B cell (primary cell): ENCODE results near the gene CDC42BPA. TPM values are rescaled to one million over a fixed set of nuclear protein-coding genes. Genes with fewer than 3 reads are reported as not detected.
"Not testable (repeated sequence)": the region's sequence is repeated elsewhere in the genome, so short reads cannot be mapped to it uniquely, and the experiment has no call there.

Experiments
- ATAC-seq: fragments of 200-7000 bp; cut with Tn5 transposase; one replicate; pipeline ENCODE4 v1.10.0; 2021; ENCODE audit warnings: low read depth, mild to moderate bottlenecking, moderate number of reproducible peaks, moderate library complexity
- CTCF ChIA-PET: fragments of 350-600 bp; sonication (Branson Sonifier 250); formaldehyde crosslinking; loops from one replicate; lab custom pipeline; 2021; ENCODE audit warnings: antibody characterized with exemption, inconsistent platforms; lab: Charles Lee
- POLR2A ChIA-PET: fragments of 350-600 bp; sonication (Branson Sonifier 250); formaldehyde crosslinking; loops from one replicate; lab custom pipeline; 2021; ENCODE audit warnings: antibody characterized with exemption; lab: Charles Lee
- DNase-seq: peaks from one replicate; pipeline ENCODE4 v3.0.0; 2013
- H2AFZ ChIP-seq: 2 replicates; pipeline ENCODE4 v1.6.1; 2012; ENCODE audit warnings: mild to moderate bottlenecking, low read depth, low read length; ENCODE audit not compliant: insufficient read depth, poor library complexity, severe bottlenecking
- H3K27ac ChIP-seq, 2 donors: 1 replicate in 1 of 2; 2 replicates in 1 of 2; pipeline ENCODE4 v1.5.1; 2012 to 2013; ENCODE audit warnings: low read length in 2 of 2, mild to moderate bottlenecking in 2 of 2, moderate library complexity in 1 of 2
- H3K27me3 ChIP-seq, 4 experiments: fragments of 200-600 bp in 1 of 4; sonication (generic) in 1 of 4; replicated peaks in 1 of 4; 1 replicate in 2 of 4; 2 replicates in 2 of 4; pipeline versions ENCODE4 v1.6.1 to v1.7.0; 2013 to 2016; ENCODE audit warnings: low read length in 3 of 4, mild to moderate bottlenecking in 2 of 4, mixed read lengths in 1 of 4, moderate library complexity in 1 of 4; ENCODE audit not compliant: insufficient read depth in 4 of 4, control insufficient read depth in 3 of 4; ENCODE audit errors: control extremely low read depth in 1 of 4
- H3K36me3 ChIP-seq, 2 experiments: replicated peaks in 1 of 2; 1 replicate in 1 of 2; 2 replicates in 1 of 2; pipeline versions ENCODE4 v1.6.1 to v1.7.1; 2013; ENCODE audit warnings: low read length in 1 of 2; ENCODE audit not compliant: insufficient read depth in 2 of 2, control insufficient read depth in 1 of 2; ENCODE audit errors: control extremely low read depth in 1 of 2, extremely low read depth in 1 of 2
- H3K4me1 ChIP-seq, 2 donors: fragments of 200-600 bp in 1 of 2; sonication (generic) in 1 of 2; 1 replicate in 1 of 2; 2 replicates in 1 of 2; pipeline versions ENCODE4 v1.5.1 to v1.6.1; 2013 to 2017; ENCODE audit warnings: low read length in 2 of 2; ENCODE audit not compliant: control insufficient read depth in 2 of 2, insufficient read depth in 2 of 2
- H3K4me2 ChIP-seq: replicated peaks from 2 replicates; pipeline ENCODE3; 2012; ENCODE audit warnings: mild to moderate bottlenecking, low read depth, low read length; ENCODE audit not compliant: poor library complexity, severe bottlenecking
- H3K4me3 ChIP-seq, 5 experiments: fragments of 200-600 bp in 1 of 5; sonication (generic) in 1 of 5; 1 replicate in 3 of 5; 2 replicates in 2 of 5; pipeline versions ENCODE4 v1.5.1 to v1.7.0; 2011 to 2016; ENCODE audit warnings: low read length in 4 of 5, mild to moderate bottlenecking in 4 of 5, low read depth in 2 of 5, control low read depth in 1 of 5, moderate library complexity in 1 of 5; ENCODE audit not compliant: insufficient read depth in 1 of 5; ENCODE audit errors: control extremely low read depth in 1 of 5, extremely low read depth in 1 of 5
- H3K79me2 ChIP-seq: fragments of 200-600 bp; sonication (generic); one replicate; pipeline ENCODE4 v1.6.0; 2016; ENCODE audit warnings: low read length; ENCODE audit not compliant: control insufficient read depth, insufficient read depth
- H3K9ac ChIP-seq: fragments of 200-600 bp; sonication (generic); 2 replicates; pipeline ENCODE4 v1.6.1; 2017; ENCODE audit warnings: mild to moderate bottlenecking, low read length, moderate library complexity
- H3K9me3 ChIP-seq, 3 donors: one replicate each; pipeline versions ENCODE4 v1.6.1 to v1.7.1; 2013; ENCODE audit warnings: low read length in 2 of 3; ENCODE audit not compliant: control insufficient read depth in 2 of 3, insufficient read depth in 1 of 3; ENCODE audit errors: control extremely low read depth in 1 of 3
- H4K20me1 ChIP-seq: 2 replicates; pipeline ENCODE4 v1.6.0; 2012; ENCODE audit warnings: mild to moderate bottlenecking, low read length; ENCODE audit not compliant: insufficient read depth, control insufficient read depth, poor library complexity, severe bottlenecking
- H3K27ac Mint-ChIP-seq: one replicate; pipeline ENCODE4 v1.8.0; 2021; ENCODE audit warnings: mixed read lengths
- H3K27me3 Mint-ChIP-seq: one replicate; pipeline ENCODE4 v1.8.0; 2021; ENCODE audit warnings: mixed read lengths
- H3K4me1 Mint-ChIP-seq: one replicate; pipeline ENCODE4 v1.8.0; 2021; ENCODE audit warnings: mixed read lengths
- H3K4me3 Mint-ChIP-seq: one replicate; pipeline ENCODE4 v1.8.0; 2021; ENCODE audit warnings: mixed read lengths
- H3K9me3 Mint-ChIP-seq: one replicate; pipeline ENCODE4 v1.8.0; 2022; ENCODE audit warnings: mixed read lengths; ENCODE audit not compliant: insufficient read depth
- EZH2 ChIP-seq: IDR thresholded peaks from 2 replicates; pipeline ENCODE4 v1.6.1; 2012; ENCODE audit warnings: borderline replicate concordance, low read depth, mild to moderate bottlenecking, moderate library complexity, low read length; ENCODE audit not compliant: insufficient read depth, poor library complexity, severe bottlenecking
- WGBS: methylation state at CpG from one replicate; pipeline ENCODE4 v1.1.5; 2013; ENCODE audit warnings: missing lambda C conversion rate; ENCODE audit not compliant: insufficient coverage; 5-methylcytosine and 5-hydroxymethylcytosine counted together
- intact Hi-C: fragments of 100-400 bp; cut with micrococcal nuclease; formaldehyde crosslinking; loops from one replicate; pipeline ENCODE4 v1.10.0; 2022
- polyA plus RNA-seq: library from polyadenylated mRNA; depleted of rRNA; stranded (reverse); fragments of >200 nt; gene quantifications from 2 replicates; pipeline ENCODE4 v1.2.3, GENCODE V29; 2012
- total RNA-seq, 2 donors: library from RNA; stranded (reverse); fragments of 120-200 nt in 1 of 2; gene quantifications; 1 replicate in 1 of 2; 2 replicates in 1 of 2; pipeline versions ENCODE4 v1.2.3 to v1.2.4, GENCODE V29; 2013 to 2022
- TF ChIP-seq, protein P1 (sequence below): fragments of 200-600 bp; IDR thresholded peaks from one replicate; pipeline ENCODE4 v1.8.0; 2022; ENCODE audit warnings: antibody characterized with exemption, mild to moderate bottlenecking

Gene CDC42BPA
- total and polyA plus RNA-seq, 2 donors (not counting 1 experiment from before 2014, with no cell fraction given) = 0.04 to 0.69 TPM

DNA sequence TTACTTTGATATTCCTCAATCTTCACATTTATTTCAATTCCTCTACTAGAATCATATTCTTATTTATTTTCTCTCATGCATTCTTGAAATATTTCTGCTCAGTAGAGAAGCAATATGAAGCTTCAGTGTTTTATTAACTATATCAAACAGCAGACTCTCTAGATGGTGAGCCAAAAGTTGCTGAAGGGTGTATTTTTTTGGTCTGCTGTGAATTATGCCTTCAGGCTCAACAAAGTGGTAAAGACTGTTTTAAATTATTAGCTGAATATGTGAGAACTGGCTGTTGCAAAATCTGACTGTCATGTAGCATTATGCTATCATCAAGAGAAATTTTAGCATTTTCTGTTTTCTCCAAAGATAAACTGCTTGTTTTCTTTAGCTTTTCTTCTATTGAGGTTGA lies 24.9 kb upstream of the CDC42BPA start:
- H3K9ac ChIP-seq = no peak overlapping the region
- TF ChIP-seq, protein P1, sequence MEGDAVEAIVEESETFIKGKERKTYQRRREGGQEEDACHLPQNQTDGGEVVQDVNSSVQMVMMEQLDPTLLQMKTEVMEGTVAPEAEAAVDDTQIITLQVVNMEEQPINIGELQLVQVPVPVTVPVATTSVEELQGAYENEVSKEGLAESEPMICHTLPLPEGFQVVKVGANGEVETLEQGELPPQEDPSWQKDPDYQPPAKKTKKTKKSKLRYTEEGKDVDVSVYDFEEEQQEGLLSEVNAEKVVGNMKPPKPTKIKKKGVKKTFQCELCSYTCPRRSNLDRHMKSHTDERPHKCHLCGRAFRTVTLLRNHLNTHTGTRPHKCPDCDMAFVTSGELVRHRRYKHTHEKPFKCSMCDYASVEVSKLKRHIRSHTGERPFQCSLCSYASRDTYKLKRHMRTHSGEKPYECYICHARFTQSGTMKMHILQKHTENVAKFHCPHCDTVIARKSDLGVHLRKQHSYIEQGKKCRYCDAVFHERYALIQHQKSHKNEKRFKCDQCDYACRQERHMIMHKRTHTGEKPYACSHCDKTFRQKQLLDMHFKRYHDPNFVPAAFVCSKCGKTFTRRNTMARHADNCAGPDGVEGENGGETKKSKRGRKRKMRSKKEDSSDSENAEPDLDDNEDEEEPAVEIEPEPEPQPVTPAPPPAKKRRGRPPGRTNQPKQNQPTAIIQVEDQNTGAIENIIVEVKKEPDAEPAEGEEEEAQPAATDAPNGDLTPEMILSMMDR = no peak
- no peak for TF ChIP-seq EZH2
- POLR2A ChIA-PET = no interaction called here
- no peaks in the 10 kb centered on the region for H4K20me1 ChIP-seq
- CTCF ChIA-PET = interaction anchor here (0.6 kb wide), 1 partner anchor 26 kb away, joined by 3 read pairs; no protein-coding TSS in a partner anchor
- Mint-ChIP-seq H3K9me3 (peaks cover 5% of the 10 kb centered on the region), H3K27ac (no peak overlapping the region), H3K27me3 (peaks cover 5% of the 10 kb centered on the region), H3K4me3 (no peak overlapping the region), H3K4me1 (no peaks in the 10 kb centered on the region)
- no peaks in the 10 kb centered on the region for H3K79me2 ChIP-seq
- H3K4me2 ChIP-seq = no peak overlapping the region
- H2AFZ ChIP-seq = no peak overlapping the region
- no peaks in the 10 kb centered on the region for H3K4me1 ChIP-seq
- DNase-seq (no peak), ATAC-seq (no peak)
- no peaks in the 10 kb centered on the region for H3K9me3 ChIP-seq
- intact Hi-C loops = no loop called here
- no peaks in the 10 kb centered on the region for H3K36me3 ChIP-seq
- H3K4me3 ChIP-seq = no peak overlapping the region
- no peaks in the 10 kb centered on the region for H3K27me3 ChIP-seq
- H3K27ac ChIP-seq = no peak overlapping the region

DNA sequence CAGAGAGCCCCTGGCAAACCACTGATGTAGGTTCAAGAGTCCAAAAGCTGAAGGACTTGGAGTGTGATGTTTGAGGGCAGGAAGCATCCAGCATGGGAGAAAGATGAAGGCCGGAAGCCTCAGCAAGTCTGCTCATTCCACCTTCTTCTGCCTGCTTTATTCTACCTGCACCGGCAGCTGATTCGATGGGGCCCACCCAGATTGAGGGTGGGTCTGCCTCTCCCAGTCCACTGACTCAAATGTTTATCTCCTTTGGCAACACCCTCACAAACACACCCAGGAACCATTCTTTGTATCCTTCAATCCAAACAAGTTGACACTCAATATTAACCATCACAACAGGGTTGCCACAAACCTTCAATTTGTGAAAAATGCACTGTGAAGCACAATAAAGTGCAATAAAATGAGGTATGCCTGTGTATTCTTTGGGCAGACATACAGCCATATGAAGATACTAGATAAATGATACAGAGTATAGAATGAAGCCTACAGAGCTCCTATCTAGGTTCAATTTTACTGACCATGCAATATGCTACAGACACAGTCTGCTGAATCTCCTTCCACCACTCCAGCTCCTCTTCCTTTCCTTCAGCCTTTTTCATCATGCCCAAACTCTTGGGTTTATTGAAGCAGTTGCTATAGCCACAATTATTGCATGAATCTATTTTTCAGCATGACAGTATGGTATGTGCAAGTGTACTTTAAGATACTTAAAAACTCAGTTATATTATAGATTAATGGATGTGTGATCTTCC lies 24.0 kb upstream of the CDC42BPA start:
- Histone ChIP-seq H3K27ac (no peak overlapping the region), H3K79me2 (no peaks in the 10 kb centered on the region), H3K9me3 (no peaks in the 10 kb centered on the region), H3K4me2 (no peak overlapping the region), H3K9ac (no peak overlapping the region), H3K4me3 (no peak overlapping the region), H3K27me3 (no peaks in the 10 kb centered on the region), H2AFZ (no peak overlapping the region), H4K20me1 (no peaks in the 10 kb centered on the region), H3K4me1 (no peaks in the 10 kb centered on the region), H3K36me3 (no peaks in the 10 kb centered on the region)
- intact Hi-C loops = no loop called here
- ChIA-PET CTCF (no interaction called here), POLR2A (no interaction called here)
- no peak for DNase-seq
- Mint-ChIP-seq H3K4me1 (no peaks in the 10 kb centered on the region), H3K27ac (no peak overlapping the region), H3K4me3 (no peak overlapping the region), H3K27me3 (peaks cover 5% of the 10 kb centered on the region), H3K9me3 (peaks cover 5% of the 10 kb centered on the region)
- 98% methylated on average over 3 of the region's 3 CpGs for WGBS
- no peak for TF ChIP-seq EZH2
- TF ChIP-seq, protein P1 = no peak
- no peak for ATAC-seq

DNA sequence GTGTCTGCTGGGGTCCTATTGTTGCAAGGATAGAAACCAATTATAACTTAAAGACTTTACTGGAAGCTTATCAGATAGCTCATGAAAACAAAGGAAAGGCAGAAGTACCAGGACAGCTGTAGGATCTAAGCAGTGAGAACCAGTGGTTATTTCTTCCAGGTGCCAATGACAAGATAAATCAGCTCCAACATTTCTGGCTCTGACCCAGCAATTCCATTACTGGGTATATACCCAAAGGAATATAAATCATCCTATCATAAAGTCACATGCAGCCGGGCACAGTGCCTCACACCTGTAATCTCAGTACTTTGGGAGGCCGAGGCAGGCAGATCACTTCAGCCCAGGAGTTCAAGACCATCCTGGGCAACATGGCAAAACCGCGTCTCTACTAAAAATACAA lies 17.8 kb upstream of the CDC42BPA start:
- H3K79me2 ChIP-seq, H3K27ac Mint-ChIP-seq, H3K9me3 Mint-ChIP-seq, H3K36me3 ChIP-seq, H3K9me3 ChIP-seq, H3K4me2 ChIP-seq, H3K27me3 ChIP-seq, H3K27ac ChIP-seq, H3K4me3 Mint-ChIP-seq, ATAC-seq, H3K4me1 ChIP-seq, DNase-seq, H3K9ac ChIP-seq, intact Hi-C loops, H2AFZ ChIP-seq, CTCF ChIA-PET, H3K4me1 Mint-ChIP-seq, H4K20me1 ChIP-seq, H3K4me3 ChIP-seq, POLR2A ChIA-PET: not testable (repeated sequence)
- 83% methylated on average over 1 of the region's 4 CpGs for WGBS
- H3K27me3 Mint-ChIP-seq = peaks cover 11% of the 10 kb centered on the region
